ENCODE measurements around the gene SDK1. TPM values are rescaled to one million over a fixed set of nuclear protein-coding genes. Genes with fewer than 3 reads are reported as not detected.

Gene SDK1
- total and polyA plus RNA-seq, 12 donors: 1.0 to 5.3 (median 3.2) TPM

- H3K9me3 ChIP-seq: no peaks in the 10 kb centered on the region
- no peak for TF ChIP-seq CTCF (IDR thresholded peaks at IDR 0.05)
- DNase-seq: no peak
- H3K27me3 ChIP-seq: no peaks in the 10 kb centered on the region
- no peaks in the 10 kb centered on the region for H3K36me3 ChIP-seq
- no peak for ATAC-seq
- H3K27ac ChIP-seq: no peak overlapping the region
- no peaks in the 10 kb centered on the region for H3K4me1 ChIP-seq
- intact Hi-C loops (cut with DNase I): no loop called here
- H3K4me3 ChIP-seq: no peak overlapping the region
- 89 to 95% methylated on average over 1 of the region's 1 CpG for WGBS, 2 donors
These were observed 126.9 kb downstream of the SDK1 start for GRCh38 chr7:3427957-3428356.

GRCh38 chr7:3429981-3430380 lies 128.9 kb downstream of the SDK1 start:
- H3K4me3 ChIP-seq: no peak overlapping the region
- intact Hi-C loops (cut with DNase I): no loop called here
- no peaks in the 10 kb centered on the region for H3K36me3 ChIP-seq
- no peaks in the 10 kb centered on the region for H3K27me3 ChIP-seq
- WGBS, 2 donors: 83 to 85% methylated on average over 4 of the region's 4 CpGs
- DNase-seq: no peak
- H3K27ac ChIP-seq: no peak overlapping the region
- no peaks in the 10 kb centered on the region for H3K4me1 ChIP-seq
- no peak for ATAC-seq
- H3K9me3 ChIP-seq: no peaks in the 10 kb centered on the region
- TF ChIP-seq CTCF (IDR thresholded peaks at IDR 0.05): no peak

GRCh38 chr7:3430588-3430987 lies 129.5 kb downstream of the SDK1 start:
- intact Hi-C loops (cut with DNase I): no loop called here
- 58 to 67% methylated on average over 7 of the region's 7 CpGs for WGBS, 2 donors

GRCh38 chr7:3431306-3431705 lies 130.3 kb downstream of the SDK1 start:
- WGBS, 2 donors: 62 to 78% methylated on average over 1 of the region's 1 CpG
- DNase-seq (no peak), ATAC-seq (no peak)
- H3K27ac ChIP-seq: no peak overlapping the region
- H3K36me3 ChIP-seq: no peaks in the 10 kb centered on the region
- H3K9me3 ChIP-seq: no peaks in the 10 kb centered on the region
- TF ChIP-seq CTCF (IDR thresholded peaks at IDR 0.05): no peak
- intact Hi-C loops (cut with DNase I): no loop called here
- no peaks in the 10 kb centered on the region for H3K27me3 ChIP-seq
- H3K4me1 ChIP-seq: no peaks in the 10 kb centered on the region
- H3K4me3 ChIP-seq: no peak overlapping the region

More at GRCh38 chr7:3430588-3430987, 129.5 kb downstream of the SDK1 start:
- Histone ChIP-seq H3K4me3 (no peak overlapping the region), H3K9me3 (no peaks in the 10 kb centered on the region), H3K36me3 (no peaks in the 10 kb centered on the region), H3K4me1 (no peaks in the 10 kb centered on the region), H3K27me3 (no peaks in the 10 kb centered on the region), H3K27ac (no peak overlapping the region)
- no peak for DNase-seq
- ATAC-seq: no peak
- TF ChIP-seq CTCF (IDR thresholded peaks at IDR 0.05): no peak

GRCh38 chr7:3432911-3433310 lies 131.9 kb downstream of the SDK1 start:
- no peaks in the 10 kb centered on the region for H3K27me3 ChIP-seq
- H3K27ac ChIP-seq: no peak overlapping the region
- H3K9me3 ChIP-seq: no peaks in the 10 kb centered on the region
- no peak for ATAC-seq
- no peak overlapping the region for H3K4me3 ChIP-seq
- WGBS, 2 donors: 81 to 85% methylated on average over 4 of the region's 4 CpGs
- no peaks in the 10 kb centered on the region for H3K36me3 ChIP-seq
- no peaks in the 10 kb centered on the region for H3K4me1 ChIP-seq
- TF ChIP-seq CTCF (IDR thresholded peaks at IDR 0.05): no peak
- intact Hi-C loops (cut with DNase I): no loop called here
- no peak for DNase-seq

All from heart right ventricle (tissue), 16 donors.